Posterior cingulate gyrus (tissue), 11 donors: ENCODE results near the gene FGD4.

Experiments
- DNase-seq, 10 donors: peaks; one replicate each; pipeline versions ENCODE4 v3.0.0 to v3.0.0-alpha.2; 2020 to 2021; ENCODE audit warnings: mixed read lengths in 3 of 10
- intact Hi-C: fragments of 100-400 bp; cut with DNase I; formaldehyde crosslinking; loops from one replicate; pipeline ENCODE4 v1.15.1; 2023

Gene FGD4

DNA sequence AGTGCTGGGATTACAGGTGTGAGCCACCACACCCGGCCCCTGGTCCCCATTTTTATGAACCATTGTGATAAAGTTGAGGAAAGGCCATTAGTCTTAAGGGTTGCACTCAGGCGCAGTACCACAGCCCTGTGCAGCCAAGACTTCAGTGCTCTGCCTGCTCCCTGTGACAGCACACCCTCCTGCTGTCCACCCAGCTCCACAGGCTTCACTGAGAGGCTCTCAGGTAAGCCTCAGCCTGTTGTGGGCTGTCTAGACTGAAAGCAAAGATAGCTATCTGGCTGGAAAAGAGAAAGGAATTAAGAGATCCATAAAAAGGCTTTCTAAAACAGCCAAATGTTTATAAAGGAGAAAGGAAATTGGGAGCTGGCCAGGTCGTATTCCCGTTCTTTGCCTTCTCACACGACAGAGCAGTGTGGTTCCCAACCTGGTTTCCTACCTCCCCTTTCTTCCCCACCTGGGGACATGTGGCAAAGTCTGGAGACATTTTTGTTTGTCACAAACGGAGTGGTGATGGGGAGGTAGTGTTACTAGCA is 260.6 kb downstream of the FGD4 start:
- DNase-seq: no peak
- intact Hi-C loops: no loop called here

DNA sequence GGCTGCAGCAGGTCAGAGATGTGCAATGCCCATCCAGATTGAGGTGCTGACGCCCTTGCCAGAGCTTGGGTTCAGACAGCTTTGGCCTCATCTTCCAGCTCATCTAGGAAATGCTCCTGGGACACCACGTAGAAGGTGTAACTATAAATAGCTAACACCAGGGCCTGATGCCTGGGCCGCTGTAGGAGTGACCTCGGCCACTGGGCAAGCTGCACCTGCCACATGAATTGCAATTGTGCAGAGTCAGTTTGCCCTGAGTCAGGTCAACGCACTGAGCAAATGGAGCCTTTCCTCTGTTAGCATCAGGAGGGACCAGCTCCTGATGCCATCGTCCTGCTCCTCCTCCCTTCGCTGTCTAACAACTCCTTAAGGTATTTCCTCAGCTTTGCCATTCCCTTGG is 262.3 kb downstream of the FGD4 start:
- peak in 1 of 10 donors; percentile 28 for DNase-seq
- intact Hi-C loops: no loop called here

DNA sequence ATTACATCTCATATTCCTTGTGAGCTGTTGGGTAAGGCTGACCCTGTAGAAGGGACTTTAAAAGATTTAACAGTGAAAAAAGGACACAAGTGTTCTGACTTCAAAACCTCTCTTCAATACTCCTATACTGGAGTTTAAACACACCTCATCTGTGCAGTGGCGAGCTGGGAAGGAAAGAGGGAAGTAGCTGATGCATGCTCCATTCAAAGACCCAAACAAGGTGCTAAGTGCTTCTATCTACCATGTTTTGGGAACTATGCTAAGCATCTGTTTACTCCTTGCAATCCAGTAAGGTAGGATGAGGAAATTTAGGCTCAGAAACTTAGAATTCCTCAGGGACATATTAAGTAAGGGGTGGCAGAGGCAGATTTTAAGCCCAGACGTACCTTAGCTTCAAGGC is 263.3 kb downstream of the FGD4 start:
- intact Hi-C loops: no loop called here
- DNase-seq: no peak

DNA sequence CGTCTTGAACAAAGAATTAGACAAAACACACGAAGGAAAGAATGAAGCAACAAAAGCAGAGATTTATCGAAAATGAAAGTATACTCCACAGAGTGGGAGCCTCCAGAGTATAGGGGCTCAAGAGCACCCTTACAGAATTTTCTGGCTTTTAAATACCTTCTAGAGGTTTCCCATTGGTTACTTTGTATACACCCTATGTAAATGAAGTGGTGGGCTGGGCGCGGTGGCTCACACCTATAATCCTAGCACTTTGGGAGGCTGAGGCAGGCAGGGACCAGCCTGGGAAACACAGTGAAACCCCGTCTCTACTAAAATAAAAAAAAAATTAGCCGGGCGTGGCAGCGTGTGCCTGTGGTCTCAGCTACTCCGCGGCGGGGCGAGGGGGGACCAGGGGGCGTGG is 266.7 kb downstream of the FGD4 start:
- no peak for DNase-seq
- intact Hi-C loops: no loop called here

DNA sequence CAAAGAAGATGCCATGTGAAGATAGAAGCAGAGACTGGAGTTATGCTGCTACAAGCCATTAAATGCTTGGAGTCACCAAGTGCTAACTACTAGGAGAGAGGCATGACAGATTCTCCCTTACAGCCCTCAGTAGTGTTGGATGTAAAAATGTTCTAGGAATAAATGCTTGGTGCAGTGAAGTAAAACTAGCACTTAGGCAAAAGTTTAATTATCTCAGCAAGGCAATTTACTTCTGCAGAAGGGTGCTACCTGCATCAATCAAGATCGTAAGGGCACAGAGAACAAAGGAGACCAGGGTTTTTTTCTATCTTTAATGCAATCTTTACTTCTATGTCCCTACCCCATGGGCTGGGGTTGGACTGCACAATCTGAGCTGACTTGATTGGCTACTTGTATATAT is 270.2 kb downstream of the FGD4 start:
- no peak for DNase-seq
- intact Hi-C loops: no loop called here

DNA sequence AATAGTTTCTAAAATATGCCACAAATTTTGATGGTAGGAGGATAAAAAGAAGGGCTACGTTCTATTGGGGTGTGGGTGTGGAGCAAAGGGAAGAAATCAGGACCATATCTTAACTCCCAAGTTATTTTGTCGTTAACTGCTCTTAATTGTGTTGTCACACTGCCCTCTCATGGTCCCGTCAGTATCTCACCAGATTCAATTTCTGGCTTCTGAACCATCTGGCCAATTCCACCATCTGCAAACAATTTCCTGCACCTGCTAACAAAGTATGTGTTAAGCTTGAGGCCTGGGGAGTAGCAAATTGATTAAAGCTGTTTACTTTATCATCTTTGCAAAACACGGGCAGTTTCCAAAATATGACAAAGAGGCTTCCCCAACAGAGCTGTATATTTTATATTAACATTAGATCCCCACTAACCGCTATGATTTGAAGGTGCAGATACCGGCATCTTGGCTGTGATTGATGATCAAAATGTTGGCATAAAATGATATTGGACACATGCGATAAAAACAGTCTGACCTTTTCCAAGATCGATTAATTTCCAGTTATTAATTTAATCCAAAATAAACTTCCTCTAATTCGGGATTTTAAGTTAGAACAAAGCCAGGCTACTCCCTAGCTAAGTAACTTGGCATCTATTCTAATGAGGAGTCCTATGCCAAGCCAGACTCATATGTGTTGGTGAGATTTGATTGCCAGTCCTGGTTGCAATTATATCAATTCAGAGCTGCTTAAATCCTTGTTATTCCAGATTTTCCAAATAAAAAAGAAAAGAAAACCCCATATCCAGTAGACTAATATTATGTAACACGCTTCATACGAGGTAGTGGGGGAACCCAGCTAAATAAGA is 272.8 kb downstream of the FGD4 start:
- intact Hi-C loops: loop anchor here (1.0 to 10.0 kb wide), 3 partner anchors 217 to 707 kb away; no protein-coding TSS in a partner anchor
- DNase-seq: peak in 4 of 10 donors; percentile 27 to 44 (median 36)

DNA sequence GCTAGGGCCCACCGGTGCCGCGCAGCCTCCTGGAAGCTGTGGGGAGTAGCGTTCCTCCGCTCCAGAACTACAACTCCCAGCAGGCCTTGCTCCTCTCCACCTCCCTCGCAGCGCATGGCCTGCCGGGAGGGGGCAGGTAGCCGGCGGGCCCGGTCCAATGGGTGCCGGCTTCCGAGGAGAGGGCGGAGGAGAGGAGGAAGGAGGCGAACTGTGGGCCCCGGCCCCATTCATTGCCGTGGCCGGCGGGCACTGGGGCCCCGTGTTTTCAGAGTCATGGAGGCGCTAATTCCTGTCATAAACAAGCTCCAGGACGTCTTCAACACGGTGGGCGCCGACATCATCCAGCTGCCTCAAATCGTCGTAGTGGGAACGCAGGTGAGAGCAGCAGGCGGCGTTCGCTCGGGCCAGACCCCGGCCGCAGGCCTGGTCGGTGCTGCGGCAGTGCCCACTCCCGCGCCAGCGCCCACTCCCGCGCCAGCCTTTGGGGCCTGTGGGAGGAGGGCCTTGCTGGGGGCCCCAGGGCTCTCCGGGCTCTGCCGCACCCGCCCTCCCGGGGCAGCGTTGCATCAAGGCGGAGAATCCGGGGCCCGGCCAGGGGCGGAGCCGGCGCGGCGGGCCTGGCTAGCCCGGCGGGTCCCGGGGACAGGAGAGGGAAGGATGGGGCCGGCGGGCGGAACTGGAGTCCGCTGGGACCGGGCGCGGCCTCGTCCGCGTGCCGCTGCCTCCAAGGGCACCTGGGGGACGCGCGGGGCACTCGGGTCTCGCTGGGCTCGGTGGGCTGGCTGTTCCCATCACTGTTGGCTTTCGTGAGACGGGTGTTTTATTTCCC is 279.9 kb downstream of the FGD4 start, which contains the start of gene DNM1L:
Gene DNM1L, plus strand, starts transcription at position 211 of the 829 bp plus-strand sequence. Its CDS starts 63 bp downstream, at position 274.
- intact Hi-C loops: loop anchor here (2.0 to 10.0 kb wide), 3 partner anchors 75 to 1022 kb away; partner anchors contain the start of genes ETFBKMT and YARS2
- DNase-seq: peak; percentile 91 to 99 (median 95)

DNA sequence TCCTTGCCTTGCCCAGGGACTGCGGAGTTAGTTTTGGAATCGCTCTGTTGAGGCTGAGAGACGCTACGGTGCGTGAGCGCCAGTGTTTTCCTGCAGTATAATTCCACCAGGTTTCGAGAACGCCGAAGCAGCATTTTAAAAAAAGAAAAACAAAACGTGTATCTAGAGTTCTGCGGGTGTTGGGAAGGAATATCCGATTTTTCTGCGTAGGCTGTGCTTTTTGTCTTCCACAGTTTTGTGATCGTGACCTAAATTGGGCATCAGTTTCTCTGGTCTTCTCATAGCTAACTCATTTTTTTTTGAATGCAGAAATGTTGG is 280.5 kb downstream of the FGD4 start:
- intact Hi-C loops: loop anchor here (2.0 to 10.0 kb wide), 3 partner anchors 75 to 1023 kb away; partner anchors contain the start of genes ETFBKMT and YARS2
- no peak for DNase-seq

DNA sequence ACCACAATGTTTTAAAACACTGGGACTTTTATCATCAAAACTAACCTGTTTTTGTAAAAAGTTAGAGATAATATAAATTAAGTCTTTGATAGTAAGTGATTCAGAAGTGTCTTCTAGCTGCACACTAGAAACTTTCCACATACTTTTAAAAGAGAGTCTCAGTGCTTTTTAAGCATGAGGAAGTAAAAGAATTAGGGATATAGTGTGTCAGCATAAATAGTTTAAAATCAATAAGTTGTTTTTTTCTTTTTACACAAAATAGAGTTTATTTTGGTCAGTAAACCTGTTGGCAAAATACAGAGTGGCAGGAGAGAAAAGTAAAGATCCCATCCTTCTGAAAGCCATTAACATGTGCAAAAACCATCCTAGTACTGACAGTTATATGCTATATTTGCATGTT is 281.4 kb downstream of the FGD4 start:
- intact Hi-C loops: no loop called here
- DNase-seq: no peak

DNA sequence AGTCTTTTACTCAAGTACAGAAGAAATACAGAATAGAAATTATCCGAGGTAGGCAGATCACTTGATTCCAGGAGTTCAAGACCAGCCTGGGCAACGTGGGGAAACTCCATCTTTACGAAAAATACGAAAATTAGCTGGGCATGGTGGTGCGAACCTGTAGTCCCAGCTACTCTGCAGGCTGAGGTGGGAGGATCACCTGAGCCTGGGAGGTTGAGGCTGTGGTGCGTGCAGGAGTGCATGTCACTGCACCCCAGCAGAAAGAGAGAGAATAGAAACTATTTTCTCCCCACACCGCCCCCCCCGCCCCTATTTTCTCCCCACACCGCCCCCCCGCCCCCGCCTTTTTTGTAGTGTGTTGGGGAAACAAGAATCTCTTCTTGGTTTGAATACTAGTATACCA is 281.9 kb downstream of the FGD4 start:
- intact Hi-C loops: no loop called here
- no peak for DNase-seq

DNA sequence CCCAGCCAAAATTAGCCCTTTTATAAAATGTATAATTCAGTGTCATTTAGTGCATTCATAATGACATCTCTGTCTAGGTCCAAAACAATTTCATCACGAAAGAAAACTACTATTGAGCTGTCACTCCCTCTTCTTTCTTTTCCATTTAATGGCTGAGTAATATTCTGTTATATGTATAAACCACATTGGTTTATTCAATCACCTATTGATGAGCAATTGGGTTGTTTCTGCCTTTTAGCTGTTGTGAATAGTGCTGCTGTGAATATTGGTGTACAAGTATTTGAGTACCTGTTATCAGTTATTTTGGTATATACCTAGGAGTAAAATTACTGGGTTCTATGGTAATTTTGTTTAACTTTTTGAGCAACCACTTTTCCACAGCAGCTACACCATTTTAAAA is 287.0 kb downstream of the FGD4 start:
- DNase-seq: no peak
- intact Hi-C loops: no loop called here

DNA sequence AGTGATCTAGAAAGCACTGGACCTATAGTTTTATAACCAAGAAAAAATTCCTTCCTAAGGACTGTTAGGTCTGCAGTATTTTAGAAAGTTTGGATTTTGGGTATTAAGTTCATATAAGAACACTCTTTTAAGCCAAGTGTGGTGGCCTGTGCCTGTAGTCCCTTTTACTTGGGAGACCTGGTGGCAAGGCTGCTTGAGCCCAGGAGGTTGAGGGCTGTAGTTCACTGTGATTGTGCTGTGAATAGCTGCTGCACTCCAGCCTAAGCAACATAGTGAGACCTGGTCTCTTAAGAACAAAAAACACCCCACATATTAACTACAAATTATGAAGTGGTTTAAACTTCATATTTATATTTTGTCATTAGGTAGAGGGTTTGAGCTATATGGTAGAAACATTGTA is 289.4 kb downstream of the FGD4 start:
- intact Hi-C loops: no loop called here
- no peak for DNase-seq

DNA sequence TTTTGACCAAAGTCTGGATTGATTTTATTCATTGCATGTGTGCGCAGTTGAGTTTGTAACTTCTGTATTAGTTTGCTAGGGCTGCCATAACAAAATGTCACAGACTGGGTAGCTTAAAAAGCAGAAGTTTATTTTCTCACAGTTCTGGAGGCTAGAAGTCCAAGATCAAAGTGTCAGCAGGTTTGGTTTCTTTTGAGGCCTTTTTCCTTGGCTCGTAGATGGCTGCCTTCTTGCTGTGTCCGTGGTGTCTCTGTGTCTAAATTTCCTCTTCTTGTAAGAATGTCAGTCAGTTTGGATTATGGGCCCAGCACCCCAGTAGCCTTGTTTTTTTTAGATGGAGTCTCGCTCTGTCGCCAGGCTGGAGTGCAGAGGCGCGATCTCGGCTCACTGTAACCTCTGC is 291.6 kb downstream of the FGD4 start:
- intact Hi-C loops: no loop called here
- no peak for DNase-seq

DNA sequence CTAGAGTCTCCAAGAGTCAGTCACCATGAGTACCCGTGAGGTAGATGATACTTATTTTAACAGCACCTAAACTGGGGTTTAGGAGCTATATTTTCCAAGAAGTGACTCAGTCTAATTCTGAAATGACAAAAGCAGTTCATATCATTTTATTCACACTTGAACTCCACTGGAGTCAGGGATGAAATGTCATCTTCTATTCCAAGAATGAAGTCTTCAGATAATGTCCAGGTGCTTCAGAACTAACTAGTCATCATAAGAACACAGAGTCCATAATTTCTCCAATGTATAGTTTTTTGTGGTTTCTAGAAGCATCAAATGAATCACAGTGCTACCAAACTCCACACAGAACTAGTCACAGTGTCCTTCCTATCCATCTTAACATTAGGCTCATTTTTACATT is 293.0 kb downstream of the FGD4 start:
- no peak for DNase-seq
- intact Hi-C loops: no loop called here

DNA sequence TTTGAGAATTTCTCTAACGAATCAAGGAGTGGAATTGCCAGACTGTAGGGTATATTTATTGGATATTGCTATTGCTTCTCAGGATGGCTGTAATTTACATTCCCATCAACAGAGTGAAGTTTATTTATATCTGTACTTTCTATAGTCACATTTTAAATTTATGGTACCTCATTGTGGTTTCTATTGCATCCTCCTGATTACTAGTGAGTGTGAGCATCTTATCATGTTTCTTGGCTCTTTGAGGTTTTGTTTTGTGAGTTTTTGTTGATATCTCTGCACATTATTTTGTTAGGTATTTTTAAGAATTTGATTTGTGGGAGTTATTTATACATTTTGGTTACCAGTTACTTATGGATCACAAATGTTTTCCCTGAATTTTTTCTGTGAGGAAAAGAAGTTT is 293.7 kb downstream of the FGD4 start:
- no peak for DNase-seq
- intact Hi-C loops: no loop called here
